ENCODE measurements around the gene ENOX2.
"Not testable (repeated sequence)": the region's sequence is repeated elsewhere in the genome, so short reads cannot be mapped to it uniquely, and the experiment has no call there.

Gene ENOX2, protein sequence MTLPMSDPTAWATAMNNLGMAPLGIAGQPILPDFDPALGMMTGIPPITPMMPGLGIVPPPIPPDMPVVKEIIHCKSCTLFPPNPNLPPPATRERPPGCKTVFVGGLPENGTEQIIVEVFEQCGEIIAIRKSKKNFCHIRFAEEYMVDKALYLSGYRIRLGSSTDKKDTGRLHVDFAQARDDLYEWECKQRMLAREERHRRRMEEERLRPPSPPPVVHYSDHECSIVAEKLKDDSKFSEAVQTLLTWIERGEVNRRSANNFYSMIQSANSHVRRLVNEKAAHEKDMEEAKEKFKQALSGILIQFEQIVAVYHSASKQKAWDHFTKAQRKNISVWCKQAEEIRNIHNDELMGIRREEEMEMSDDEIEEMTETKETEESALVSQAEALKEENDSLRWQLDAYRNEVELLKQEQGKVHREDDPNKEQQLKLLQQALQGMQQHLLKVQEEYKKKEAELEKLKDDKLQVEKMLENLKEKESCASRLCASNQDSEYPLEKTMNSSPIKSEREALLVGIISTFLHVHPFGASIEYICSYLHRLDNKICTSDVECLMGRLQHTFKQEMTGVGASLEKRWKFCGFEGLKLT

DNA sequence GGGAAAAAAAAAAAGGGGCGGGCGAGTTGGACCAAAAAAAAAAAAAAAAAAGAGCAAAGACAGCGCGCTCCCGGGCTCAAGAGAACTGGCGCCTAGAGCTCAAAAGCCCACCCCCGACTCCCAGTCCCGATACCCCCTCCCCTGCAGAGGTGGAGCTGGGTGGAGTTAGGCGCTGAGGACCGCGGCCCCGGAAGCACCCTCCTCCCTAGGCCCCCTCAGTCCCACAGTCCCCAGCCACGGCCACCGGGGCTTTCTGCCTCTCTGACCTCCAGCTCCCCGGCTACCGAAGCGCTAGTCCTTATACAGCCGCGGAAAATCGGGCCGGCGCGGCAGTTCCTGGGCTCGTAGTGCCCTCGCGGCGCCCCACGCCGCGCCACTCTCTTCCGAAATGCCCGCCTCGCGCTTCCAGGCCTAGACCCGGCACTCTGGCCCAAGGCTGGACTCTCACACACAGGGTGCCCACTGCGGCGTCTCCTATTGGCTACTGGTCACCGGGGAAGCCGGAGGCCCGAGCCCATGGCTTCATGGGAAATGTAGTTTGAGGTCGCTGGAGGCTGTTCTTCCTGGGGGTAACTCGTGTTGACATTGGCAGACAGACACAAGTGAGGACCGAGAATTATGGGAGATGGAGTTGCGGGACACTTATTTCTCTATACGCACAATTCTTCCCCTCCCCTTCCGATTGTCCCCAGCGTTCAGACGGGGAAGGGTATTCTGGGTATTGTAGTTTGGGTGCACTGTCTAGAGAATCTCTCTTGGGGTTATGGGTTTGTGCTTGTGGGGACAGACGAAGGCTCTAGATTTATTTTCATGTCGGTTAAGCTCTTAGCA lies at the start of gene ENOX2:
Gene ENOX2 (minus strand): TSS at position 427 of the 831 bp plus-strand sequence. CDS start 199,993 bp downstream, outside the sequence.
- peak; percentile 91 for DNase-seq

DNA sequence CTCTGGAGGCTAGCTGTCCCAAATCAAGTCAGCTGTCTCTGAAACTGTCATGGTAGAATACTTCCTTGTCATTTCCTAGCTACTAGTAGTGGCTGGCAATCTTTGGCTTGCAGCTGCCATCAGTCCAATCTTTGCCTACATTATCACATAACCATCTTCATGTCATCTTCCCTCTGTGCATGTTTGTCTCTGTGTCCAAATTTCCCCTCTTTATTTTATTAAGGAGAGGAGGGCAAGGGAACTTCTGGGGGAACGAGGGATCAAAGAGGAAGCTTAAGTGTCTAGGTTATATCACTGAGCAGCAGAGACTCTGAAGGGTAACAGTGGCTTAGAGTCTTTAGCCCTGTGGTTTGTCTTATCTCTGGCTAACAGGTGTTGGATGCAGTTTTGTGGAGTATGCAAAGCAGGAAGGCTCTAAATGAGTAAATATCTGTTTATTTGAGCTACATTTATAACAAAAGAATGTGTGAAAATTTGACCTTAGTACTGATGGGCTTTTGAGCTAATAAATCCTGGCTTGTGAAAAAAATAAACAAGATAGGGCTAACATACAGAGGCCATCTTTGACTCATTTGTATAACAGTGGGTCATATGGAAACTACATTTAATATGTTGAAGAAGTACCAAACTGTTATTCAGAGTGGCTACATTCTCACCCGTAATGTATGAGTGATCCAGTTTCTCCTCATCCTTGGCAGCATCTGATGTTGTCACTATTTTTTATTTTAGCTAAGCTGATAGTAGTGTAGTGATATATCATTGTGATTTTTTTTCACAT lies 49.4 kb upstream of the ENOX2 start:
- DNase-seq: no peak

DNA sequence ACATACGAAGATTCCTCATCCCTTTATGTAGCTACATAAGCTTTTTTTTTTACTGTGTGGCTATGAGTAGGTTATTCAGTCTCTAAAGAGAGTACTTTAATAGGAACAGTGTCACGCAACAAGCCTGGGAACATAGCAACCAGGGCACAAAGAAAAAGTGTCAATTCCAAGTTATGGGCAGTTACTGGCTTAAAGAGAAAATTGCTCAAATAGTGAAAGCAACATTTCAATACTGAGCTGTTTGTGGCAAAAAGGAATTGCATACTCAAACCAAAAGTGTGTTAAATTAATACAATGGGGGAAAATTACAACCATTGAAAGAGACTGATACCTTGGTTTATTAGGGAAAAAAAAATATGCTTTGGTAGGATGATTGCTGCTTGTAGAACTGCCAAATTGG lies 41.2 kb upstream of the ENOX2 start:
- no peak for DNase-seq

DNA sequence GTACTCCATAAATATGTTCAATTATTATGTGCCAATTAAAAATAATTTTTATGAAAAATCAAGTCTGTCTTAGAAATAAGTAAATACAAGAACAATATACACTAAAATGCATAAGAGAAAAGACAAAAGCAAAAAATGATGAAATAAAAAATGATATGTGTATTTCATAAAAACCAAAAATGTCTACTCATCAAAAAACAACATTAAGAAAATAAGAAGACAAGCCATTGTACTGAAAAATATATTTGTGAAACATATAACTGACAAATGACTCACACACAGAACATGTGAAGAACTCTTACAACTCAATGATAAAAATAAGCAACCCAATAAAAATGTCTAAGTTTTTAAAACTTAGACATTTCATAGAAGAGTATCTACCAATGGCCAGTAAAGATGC lies 34.1 kb upstream of the ENOX2 start:
- no peak for DNase-seq

DNA sequence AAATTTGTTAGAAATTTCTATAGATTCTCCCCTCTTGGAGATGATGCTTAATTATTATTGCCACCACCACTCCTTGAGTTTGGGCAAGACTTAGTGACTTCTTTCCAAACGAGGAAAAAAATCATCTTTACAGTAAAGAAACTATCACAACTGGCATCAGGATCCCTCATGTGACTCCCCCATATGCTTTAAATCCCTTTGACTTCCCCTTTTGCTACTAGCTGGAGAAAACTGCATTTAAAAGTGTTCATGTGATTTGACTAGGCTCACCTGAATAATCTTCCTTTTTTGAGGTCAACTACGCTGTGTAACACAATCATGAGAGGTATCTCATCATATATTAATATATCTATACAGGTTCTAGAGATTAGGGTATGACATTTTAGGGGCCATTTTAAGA lies 30.3 kb upstream of the ENOX2 start:
- DNase-seq: no peak

DNA sequence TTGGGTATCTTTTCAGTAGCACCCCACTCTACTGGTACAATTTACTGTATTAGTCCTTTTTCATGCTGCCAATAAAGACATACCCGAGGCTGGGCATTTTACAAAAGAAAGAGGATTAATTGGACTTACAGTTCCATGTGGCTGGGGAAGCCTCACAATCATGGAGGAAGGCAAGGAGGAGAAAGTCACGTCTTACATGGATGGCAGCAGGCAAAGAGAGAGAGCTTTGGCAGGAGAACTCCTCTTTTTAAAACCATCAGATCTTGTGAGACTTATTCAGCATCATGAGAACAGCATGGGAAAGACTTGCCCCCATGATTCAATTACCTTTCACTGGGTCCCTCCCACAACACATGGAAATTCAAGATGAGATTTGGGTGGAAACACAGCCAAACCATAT lies 17.4 kb upstream of the ENOX2 start:
- not testable (repeated sequence) for DNase-seq

DNA sequence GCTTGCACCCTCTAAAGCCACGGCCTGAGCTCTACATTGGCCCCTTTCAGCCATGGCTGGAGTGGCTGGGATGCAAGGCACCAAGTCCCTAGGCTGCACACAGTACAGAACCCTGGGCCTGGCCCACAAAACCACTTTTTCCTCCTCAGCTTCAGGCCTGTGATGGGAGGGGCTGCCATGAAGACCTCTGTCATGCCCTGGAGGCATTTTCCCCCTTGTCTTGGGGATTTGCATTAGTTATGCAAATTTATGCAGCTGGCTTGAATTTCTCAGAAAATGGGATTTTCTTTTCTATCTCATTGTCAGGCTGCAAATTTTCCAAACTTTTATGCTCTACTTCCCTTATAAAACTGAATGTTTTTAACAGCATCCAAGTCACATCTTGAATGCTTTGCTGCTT lies 16.7 kb upstream of the ENOX2 start:
- DNase-seq: not testable (repeated sequence)

DNA sequence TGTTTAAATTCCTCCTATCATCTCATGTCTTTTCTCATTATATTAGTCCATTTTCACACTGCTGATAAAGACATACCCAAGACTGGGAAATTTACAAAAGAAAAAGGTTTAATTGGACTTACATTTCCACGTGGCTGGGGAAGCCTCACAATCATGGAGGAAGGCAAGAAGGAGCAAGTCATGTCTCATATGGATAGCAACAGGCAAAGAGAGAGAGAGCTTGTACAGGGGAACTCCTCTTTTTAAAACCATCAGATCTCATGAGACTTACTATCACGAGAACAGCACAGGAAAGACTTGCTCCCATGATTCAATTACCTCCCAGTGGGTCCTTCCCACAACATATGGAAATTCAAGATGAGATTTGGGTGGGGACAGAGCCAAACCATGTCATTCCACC lies 15.5 kb upstream of the ENOX2 start:
- not testable (repeated sequence) for DNase-seq

DNA sequence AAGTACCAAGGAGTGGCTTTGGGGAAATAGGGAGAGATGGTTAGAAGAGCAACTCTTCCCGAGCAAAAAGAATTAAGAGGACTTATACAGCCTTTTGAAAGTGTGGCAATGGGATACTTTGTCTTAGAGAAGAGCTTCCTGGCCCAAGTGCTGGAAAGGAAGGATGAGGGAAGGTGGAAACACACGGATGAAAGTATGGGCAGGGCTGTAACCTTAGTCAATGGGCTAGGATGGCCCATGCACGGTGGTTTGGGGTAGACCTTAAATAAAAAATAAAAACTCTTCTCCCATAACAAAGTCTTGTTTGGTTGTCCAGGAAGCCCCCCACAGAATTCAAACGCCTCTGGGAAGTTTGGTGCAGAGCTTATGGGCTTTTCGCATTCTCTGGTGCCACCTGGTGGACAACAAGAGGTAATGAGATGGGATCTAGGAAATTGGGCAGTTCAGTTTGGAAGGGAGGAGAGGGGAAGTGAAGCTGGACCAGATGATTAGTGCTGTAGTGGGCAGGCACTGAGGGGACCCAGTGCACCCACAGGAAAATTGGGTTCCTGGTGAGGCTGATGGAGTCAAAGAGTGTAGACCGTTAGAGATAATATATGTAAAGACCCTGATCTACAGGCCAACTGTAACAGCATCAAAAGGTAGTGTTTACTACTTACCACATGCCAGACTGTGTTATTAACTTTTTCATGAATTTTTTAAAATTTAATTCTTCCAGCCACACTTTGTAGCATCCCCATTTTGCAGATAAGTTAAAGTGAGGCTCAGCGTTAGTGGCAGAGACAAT lies 13.8 kb upstream of the ENOX2 start:
- DNase-seq: peak; percentile 52

DNA sequence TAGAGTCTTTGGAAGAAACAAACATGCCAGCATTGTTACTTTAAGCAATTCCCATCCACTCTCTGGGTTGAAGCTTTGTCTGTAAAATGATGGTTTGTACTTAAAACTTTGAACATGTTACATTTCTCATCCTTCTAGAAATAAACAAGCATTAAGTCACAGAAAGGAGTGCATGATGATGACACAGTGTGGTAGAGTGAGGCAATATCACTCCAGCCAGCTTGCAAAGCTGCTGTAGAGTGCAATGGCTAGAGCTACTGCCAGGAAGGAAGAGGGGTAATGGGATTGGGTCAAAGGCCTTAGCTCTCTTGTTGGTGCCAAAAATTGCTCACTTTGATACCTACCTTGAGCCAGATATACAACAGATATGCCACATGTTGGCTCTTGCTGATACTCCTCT lies 12.3 kb upstream of the ENOX2 start:
- no peak for DNase-seq

DNA sequence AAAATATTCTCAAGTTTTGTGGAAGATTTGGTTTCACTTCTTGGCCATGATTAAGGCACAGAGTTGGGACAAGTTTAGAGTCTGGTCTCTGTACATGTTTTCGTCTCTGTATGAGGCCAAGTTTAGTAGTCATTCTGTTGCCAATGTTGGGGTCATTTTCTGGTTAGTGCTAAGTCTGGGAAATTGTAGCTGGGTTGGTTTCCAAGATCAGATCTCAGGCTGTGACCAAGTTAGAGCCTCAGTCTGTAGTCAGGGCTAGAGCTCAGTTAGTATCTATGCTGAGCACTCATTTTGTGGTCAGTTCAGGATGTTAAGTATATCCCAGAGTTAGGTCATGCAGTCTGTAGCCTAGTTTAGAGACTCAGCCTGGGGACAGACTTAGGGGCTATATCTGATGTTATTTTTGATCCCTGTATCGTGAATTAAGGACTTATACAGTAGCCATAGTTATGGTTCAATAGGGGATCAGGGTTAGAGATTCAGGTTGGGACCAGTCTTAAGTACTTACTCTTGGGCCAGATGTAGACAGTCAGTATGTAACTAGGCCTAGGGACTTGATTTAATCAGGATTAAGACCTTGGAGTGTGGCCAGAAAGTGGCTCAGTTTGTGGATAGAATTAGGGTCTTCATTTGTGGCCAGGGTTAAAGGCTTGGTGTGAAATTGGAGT lies 6.6 kb upstream of the ENOX2 start:
- DNase-seq: no peak

DNA sequence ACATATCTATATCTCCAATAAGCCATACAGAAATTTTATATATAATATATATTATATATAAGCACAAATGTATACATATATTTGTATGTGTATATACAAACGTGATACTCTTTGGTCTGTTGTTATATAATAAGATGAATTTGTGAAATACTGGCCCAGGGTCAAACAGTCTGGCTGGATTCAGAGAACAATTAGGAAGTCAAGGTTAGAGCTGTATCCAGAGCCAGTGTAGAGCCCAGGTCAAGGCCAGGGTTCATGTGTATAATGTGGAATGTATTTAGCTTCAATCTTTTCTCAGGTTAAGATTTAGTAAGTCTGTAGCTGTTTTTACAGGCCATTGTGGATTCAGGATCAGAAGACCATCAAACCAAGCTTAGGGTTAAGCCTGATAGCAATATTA lies 3.8 kb upstream of the ENOX2 start:
- DNase-seq: no peak

DNA sequence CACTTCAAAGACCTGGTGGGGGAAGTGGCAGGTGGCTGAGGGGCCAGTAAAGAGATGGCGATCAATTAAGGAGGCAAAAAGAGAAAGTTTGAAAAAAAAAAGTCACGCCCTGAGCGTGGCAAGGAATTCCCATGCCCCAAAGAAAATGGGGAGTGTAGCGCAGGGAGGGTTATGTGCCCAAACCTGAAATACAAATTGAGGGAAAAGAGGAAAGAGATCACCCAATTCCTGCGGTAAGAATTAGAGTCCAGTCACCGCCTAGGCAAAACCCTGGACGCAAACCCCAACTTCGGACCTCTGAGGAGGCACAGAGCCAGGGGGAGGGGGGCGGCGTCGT lies 595 bp downstream of the ENOX2 start:
- no peak for DNase-seq

DNA sequence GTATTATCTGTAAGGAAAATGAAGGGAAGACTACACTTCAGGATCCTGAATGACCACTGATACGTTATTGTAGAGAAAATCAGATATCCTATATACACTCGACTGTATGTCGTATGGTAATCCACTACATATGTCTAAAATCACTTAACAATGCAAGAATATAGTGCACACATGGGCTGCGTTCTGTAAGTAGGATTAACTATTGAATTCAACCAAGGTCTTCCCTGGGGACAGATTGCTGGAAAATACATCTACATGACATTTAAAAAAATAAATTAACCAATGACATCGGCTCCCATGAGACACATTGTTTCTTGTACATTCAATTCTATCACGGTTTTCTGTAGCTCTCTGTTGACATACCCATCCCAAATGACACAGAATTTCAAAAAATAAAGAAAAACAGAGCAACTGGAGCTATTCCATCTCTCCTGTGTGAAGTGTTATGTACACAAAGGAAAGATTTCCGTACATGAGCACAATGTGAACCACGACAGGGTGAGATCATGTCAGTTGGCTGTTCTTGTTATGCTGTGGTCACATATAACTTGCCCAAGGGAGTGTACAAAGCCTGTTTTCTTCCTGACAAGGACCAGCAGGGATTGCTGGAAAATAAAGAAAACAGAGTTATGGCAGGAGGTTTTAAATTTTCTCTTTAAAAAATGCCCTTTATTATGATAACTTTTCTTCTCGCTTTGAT lies 6.1 kb downstream of the ENOX2 start:
- no peak for DNase-seq

DNA sequence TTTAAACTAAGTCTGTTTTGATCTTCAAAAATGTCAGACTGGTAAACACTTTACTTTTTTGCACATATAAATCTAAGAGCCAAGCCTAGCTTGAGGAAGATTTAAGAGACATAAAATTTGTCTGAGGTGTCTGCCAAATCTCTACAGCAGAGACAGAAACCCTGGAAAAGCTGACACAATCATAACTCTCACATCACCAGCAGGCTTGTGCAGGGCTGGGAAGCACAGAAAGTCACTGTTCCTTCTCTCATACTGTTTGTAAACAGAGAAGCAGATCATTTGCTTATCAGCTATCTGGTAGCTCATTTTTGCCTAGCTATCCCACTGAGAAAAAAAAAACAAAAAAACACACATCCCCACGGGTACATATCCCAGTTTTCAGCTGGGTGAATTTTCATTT lies 7.0 kb downstream of the ENOX2 start:
- no peak for DNase-seq

DNA sequence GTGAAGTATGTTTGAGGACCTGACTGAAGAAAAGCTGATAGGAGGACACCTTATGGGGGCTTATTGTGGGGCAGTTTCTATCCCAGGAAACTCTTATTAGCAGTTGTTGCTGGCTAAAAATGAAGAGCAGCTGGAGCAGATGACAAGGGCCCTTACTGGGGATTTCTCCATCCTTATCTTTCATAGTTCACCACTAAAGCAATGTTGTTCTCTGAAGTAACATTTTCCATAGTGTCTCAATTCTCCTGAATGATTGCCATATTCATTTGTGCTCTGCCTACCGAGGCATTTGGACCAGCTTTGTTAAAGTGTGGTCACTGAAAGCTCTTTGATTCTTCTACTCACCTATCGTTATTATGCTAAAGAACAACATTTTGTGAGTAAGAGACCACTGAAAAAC lies 7.7 kb downstream of the ENOX2 start:
- no peak for DNase-seq

DNA sequence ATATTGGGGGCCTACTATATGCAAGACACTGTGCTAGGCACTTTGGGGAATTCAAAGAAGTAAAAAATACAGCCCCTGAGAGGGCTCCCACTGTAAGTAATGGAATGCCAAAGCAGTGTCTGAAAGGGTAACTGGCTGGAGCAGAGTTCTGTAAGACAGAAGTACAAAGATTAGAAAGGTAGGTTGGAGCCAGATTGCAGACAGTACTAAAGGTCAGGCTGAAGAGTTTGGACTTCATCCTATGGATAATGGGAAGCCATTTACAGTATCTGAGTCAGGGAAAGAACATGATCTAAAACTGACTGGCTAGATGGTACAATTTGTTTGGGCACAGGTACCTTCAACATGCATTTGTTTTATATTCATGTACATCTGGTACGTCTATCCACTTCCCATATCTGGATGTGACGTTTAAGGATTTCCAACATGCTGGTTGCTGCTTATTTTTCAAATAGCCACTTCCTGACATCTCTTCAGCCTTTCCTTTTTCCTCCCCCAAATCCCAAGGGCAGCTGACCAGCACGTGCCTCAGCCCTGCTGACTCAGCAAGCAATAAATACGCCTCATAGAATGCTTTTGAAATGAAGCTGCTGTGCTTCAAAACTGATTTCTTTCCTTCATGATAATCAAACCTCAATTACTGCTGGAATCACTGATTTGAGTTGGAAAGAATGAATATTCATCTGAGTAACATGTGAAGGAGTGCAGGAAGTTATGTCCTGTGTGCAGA lies 9.5 kb downstream of the ENOX2 start:
- no peak for DNase-seq

DNA sequence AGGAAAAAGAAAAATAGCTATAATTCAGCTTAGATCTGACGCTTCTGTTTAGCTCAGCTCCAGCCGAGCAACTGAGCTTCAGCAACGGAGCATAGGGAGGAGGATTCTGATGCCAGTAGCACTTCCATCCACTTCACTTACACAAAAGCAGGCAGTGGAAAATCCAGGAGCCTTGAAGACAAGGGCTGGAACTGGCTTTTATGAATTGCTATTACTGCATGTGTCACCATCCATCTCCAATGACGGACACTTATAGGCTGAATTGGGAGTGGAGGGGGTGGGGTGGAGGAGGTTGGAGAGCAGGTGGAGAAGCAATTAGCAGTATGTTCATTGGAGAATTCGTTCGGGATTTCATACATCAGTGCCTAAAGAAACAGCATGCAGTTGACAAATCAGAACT lies 15.6 kb downstream of the ENOX2 start:
- no peak for DNase-seq

DNA sequence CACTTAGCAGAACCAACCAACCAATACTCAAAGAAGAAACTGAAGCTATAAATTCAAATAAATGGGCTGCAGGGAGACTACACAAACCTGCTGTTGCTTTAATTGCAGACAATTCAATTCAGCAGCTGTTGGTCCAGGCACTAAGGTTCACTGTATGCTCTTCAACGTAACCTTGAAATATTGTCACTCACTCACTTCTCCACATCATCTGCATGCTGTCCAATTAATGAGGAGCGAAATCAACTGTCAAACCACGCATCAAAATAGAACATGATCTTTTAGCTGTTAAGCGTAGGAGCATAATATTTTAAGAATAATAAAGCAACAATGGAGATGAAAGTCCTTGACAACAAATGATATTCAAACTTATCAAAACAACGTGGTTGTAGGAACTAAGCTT lies 17.0 kb downstream of the ENOX2 start:
- no peak for DNase-seq

DNA sequence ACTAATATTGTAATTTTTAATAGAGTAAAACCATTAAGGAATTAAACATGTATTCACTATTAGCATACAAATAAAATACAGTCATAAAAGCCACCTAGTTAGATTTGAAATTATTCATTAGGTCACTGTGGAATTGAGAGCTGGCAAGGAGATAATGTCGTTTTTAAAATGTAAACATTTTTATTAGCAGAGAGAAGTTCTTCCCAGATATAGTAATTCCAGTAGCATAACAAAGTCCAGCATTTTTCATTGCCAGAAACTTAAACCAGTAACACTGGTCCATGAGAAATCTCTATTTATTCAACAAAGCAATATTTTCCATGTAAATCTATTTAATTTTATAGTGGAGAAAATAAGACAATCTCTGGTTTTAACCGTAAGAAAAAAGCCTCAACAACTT lies 17.5 kb downstream of the ENOX2 start:
- DNase-seq: no peak

All from CD4-positive, alpha-beta T cell treated with Interleukin-12 subunit alpha and Interleukin-12 subunit beta, for 1 hour (primary cell).